ENCODE measurements around the gene LPP.

LPP gene

DNA sequence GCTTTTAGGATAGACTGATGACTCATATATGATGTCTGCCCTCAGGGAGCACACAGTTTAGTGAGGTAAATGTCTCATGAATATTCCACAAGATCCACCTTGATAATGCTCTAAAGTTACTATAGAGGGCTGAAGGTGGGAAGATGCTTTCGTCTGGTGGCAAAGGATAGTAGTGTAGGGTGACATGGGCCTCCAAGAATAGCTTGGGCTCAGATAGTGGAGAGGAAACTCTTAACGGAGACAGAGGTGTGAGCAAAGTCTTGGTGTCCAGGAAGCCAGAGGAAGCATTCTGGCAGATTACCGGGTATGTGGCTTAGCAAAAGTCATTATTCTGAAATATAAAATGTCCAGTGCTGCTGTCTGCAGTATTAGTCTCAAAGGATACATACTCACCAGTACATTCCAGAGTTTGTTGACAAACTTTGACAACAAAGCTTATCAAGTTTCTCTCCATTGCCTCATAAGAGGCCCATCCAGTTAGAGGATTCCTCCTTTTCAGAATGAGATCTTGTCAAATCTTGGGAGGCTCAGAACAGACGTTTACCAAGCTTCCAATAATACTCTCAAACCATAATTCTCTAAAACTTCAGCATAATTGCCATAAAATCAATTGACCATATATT is 316.7 kb downstream of the LPP start:
- Mint-ChIP-seq H3K4me1 (ENCODE audit: low read depth) (no peaks in the 10 kb centered on the region), H3K27ac (no peak overlapping the region), H3K27me3 (no peaks in the 10 kb centered on the region), H3K9me3 (ENCODE audit: low read depth) (no peaks in the 10 kb centered on the region), H3K36me3 (peaks cover 20% of the 10 kb centered on the region), H3K4me3 (no peak overlapping the region)

DNA sequence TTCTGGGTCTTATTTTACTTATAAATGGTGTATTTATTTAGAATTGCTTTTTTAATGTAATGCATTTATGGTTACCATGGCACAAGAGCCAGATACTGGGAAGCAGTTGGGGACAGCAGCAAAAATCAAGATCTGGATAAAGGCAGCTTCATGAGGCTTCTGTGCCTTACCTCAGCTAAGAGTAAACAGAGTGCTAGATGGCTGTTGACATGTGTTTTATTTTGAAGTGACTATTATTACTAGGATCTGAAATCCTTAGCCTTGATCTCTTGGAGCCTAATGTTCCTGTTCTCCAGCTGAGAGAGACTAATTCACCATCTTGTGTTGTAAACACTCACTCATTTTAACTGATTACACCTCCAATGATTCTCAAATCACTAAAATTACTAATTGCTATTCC is 317.8 kb downstream of the LPP start:
- no peak overlapping the region for H3K4me3 Mint-ChIP-seq
- no peaks in the 10 kb centered on the region for H3K27me3 Mint-ChIP-seq
- no peak overlapping the region for H3K27ac Mint-ChIP-seq
- peaks cover 20% of the 10 kb centered on the region for H3K36me3 Mint-ChIP-seq
- no peaks in the 10 kb centered on the region for H3K4me1 Mint-ChIP-seq (ENCODE audit: low read depth)
- H3K9me3 Mint-ChIP-seq (ENCODE audit: low read depth), result no peaks in the 10 kb centered on the region

DNA sequence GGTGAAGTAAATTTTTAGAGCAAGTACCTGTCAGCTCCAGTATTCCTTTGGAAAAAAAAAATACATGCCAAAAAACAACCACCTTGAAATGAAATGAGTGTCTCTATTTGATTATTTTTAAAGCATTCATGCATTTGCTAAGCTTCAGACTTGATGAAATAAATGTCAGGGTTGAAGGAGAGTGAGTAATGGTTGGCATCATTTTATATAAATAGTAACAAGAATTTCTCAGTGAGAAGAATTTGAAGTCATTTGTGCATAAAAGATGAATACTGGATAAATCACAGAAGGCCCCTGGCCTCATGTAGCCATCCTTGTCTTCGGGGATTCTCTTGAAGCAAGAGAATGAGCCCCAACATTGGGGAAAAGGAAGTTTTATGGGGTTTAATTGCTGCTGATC is 318.4 kb downstream of the LPP start:
- Mint-ChIP-seq H3K9me3 (ENCODE audit: low read depth) (no peaks in the 10 kb centered on the region), H3K27me3 (no peaks in the 10 kb centered on the region), H3K27ac (no peak overlapping the region), H3K4me3 (no peak overlapping the region), H3K4me1 (ENCODE audit: low read depth) (peaks cover 1% of the 10 kb centered on the region), H3K36me3 (peaks cover 19% of the 10 kb centered on the region)

DNA sequence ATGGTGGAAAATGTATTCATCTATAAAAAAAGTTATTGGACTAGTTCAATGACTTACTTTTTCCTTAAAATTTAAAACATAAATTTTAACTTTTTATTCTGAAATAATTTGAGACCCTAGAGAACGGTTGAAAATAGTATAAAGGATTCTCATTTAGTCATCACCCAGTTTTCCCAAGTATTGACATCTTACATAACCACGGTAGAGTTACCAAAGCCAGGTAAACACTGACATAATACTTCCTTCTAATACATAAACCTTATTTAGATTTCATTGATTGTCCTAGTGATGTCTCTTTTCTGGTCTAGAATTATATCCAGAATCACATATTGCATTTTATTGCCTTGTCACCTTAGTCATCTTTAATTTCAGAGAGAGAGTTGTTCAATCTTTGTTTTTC is 319.1 kb downstream of the LPP start:
- Mint-ChIP-seq H3K36me3 (peaks cover 16% of the 10 kb centered on the region), H3K9me3 (ENCODE audit: low read depth) (no peaks in the 10 kb centered on the region), H3K27me3 (no peaks in the 10 kb centered on the region), H3K4me1 (ENCODE audit: low read depth) (peaks cover 5% of the 10 kb centered on the region), H3K27ac (no peak overlapping the region), H3K4me3 (no peak overlapping the region)

DNA sequence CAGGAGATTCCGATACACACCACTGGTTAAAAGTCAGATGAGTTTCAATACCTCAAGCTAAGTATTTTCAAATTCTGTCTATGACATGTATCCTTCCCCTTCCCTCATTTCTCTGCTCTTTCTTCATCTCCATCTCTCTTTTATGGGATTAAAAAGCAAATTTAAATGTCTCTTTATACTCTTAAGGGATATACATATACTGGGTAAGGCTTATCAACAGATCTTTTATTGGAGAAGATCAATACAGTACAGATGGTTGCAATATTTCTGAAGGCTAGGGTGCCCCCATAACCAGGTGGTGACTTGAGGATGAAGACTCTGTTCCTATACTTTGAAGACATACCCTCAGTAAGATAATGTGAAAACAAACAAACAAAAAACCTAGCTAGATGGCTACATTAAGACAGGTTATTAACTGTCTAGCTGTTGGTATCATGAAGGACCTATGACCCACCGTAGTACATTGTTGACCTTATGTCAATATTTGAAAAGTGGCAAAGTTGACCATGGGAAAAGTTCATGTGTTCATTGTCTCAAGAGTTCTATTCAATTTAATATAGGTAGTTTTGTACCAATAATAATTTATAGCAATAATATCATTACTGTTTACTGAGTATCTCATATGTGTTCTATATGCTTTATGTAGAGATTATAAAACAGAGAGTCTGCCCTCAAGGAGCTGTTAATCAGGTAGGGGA is 319.8 kb downstream of the LPP start:
- no peak overlapping the region for H3K27ac Mint-ChIP-seq
- H3K27me3 Mint-ChIP-seq, result no peaks in the 10 kb centered on the region
- no peak overlapping the region for H3K4me3 Mint-ChIP-seq
- peaks cover 6% of the 10 kb centered on the region for H3K4me1 Mint-ChIP-seq (ENCODE audit: low read depth)
- no peaks in the 10 kb centered on the region for H3K9me3 Mint-ChIP-seq (ENCODE audit: low read depth)
- H3K36me3 Mint-ChIP-seq, result peaks cover 16% of the 10 kb centered on the region

DNA sequence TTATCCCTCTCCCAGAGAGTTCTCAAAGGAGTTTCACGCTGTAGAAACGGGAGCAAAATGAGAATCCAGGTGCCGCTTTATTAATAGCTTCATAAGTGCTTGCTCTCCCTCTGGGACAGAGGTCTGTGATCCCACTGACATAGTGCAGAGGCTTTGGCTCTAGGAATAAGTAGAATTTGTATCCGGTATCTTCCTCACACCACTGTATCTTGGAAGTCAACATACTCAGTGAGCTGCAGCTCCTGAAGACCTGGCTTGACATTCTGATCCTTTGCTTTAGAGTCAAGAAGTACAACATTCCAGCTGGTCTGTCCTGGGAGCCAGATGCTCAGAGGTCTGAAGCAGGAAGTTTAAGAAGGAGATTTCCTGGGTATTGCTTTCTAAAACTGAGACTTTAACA is 323.0 kb downstream of the LPP start:
- Mint-ChIP-seq H3K4me1 (ENCODE audit: low read depth) (peaks cover 6% of the 10 kb centered on the region), H3K27ac (no peak overlapping the region), H3K9me3 (ENCODE audit: low read depth) (peaks cover 4% of the 10 kb centered on the region), H3K27me3 (no peaks in the 10 kb centered on the region), H3K4me3 (no peak overlapping the region), H3K36me3 (peaks cover 10% of the 10 kb centered on the region)

DNA sequence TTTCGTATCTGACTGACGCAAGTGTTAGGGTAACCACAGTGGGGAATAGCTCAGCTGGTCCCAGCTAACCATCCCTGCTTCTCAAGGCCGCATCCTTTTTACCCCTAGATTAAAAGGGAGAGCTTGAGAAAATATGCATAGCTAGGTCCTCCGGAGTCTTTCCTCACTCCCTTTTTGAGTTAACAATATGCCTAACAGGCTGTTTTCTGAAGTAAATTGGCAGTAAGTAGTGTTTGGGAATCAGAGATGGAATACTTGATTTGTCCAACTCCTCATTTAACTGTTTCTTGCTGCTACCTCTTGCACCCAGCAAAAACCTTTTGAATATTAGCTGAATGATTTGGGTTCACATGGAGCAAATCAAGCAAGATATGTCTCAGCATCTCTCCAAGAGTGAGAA is 326.1 kb downstream of the LPP start:
- no peaks in the 10 kb centered on the region for H3K27me3 Mint-ChIP-seq
- no peak overlapping the region for H3K4me3 Mint-ChIP-seq
- H3K27ac Mint-ChIP-seq, result no peak overlapping the region
- H3K9me3 Mint-ChIP-seq (ENCODE audit: low read depth), result peaks cover 7% of the 10 kb centered on the region
- H3K36me3 Mint-ChIP-seq, result peaks cover 20% of the 10 kb centered on the region
- H3K4me1 Mint-ChIP-seq (ENCODE audit: low read depth), result peaks cover 7% of the 10 kb centered on the region

DNA sequence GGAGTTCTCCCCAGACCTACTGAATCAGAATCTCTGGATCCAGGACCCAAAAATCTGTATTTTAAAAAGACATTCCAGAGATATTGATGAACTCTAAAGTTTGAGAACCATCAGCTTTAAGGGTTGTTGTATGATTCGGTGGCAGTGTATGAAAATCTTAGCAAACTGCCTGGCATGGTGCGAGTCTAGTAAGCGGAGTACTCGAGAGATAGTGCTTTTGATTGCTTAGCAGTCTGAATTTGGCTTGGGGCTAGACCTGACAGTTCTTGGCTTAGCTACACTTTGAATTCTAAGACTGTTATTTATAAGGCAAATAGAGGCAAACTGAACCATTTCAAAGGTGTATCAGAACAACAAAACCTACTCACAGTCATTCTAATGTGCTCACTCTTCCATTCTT is 329.0 kb downstream of the LPP start:
- Mint-ChIP-seq H3K9me3 (ENCODE audit: low read depth) (peaks cover 7% of the 10 kb centered on the region), H3K4me1 (ENCODE audit: low read depth) (peaks cover 4% of the 10 kb centered on the region), H3K36me3 (peaks cover 25% of the 10 kb centered on the region), H3K4me3 (no peak overlapping the region), H3K27ac (no peak overlapping the region), H3K27me3 (no peaks in the 10 kb centered on the region)

DNA sequence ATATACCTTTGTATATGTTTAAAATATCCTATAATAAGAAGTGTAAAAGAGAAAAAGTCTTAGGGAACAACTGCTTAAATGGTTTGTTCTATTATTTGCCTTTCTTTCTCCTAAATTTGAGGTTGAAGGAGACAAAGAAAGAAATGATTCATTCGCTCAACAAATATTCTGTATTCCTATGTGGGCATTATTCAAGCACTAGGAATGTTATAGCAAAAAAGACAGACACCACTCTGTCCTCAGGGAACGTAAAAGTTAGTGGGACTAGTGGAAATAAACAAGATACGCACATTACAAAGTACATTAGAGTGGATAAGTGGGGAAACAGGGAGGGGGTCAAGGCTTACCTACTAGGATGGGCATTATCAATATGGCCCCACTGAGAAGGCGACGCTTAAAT is 332.2 kb downstream of the LPP start:
- peaks cover 32% of the 10 kb centered on the region for H3K36me3 Mint-ChIP-seq
- H3K9me3 Mint-ChIP-seq (ENCODE audit: low read depth), result peaks cover 11% of the 10 kb centered on the region
- H3K27ac Mint-ChIP-seq, result no peak overlapping the region
- peaks cover 5% of the 10 kb centered on the region for H3K4me1 Mint-ChIP-seq (ENCODE audit: low read depth)
- no peaks in the 10 kb centered on the region for H3K27me3 Mint-ChIP-seq
- no peak overlapping the region for H3K4me3 Mint-ChIP-seq

DNA sequence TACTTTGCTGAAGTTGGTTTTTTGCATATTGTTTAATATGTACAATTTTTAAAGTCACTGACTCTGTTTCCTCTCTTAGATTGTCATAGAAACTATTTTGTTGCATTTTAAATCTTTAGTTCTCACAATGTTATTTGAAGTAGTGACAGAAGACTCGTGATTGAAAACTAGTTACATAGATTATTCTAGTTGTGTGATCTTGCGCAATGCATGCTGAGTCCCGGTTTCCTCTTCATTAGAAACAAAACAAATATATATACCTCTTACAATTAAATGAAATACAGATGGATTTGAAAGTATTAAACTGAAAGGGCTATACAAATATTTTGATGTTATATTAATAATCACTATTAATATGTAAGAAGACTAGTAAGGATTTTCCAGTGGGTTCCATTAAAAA is 333.0 kb downstream of the LPP start:
- H3K36me3 Mint-ChIP-seq, result peaks cover 32% of the 10 kb centered on the region
- H3K27ac Mint-ChIP-seq, result no peak overlapping the region

DNA sequence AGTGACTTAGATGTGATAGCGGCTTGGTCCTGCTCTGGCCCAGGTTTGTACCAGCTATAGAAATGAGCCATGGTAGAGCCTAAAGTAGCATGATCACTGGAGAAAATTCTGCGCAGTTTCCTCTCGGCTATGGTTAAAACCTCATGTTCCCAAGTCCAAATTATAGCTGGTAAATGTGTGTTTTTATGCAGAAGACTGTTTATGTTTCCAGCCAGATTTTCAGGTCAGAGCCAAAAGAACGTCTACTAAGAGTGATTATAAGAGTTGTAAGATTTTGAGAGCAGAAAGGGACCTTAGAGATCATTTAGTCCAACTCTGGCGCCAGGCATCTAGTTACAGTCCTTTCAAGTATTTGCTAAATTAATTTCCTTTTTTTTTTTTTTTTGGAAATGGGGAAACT is 333.7 kb downstream of the LPP start:
- Mint-ChIP-seq H3K4me3 (no peak overlapping the region), H3K9me3 (ENCODE audit: low read depth) (peaks cover 4% of the 10 kb centered on the region), H3K36me3 (peaks cover 31% of the 10 kb centered on the region), H3K27ac (no peak overlapping the region), H3K27me3 (no peaks in the 10 kb centered on the region), H3K4me1 (ENCODE audit: low read depth) (peaks cover 4% of the 10 kb centered on the region)

More for the DNA sequence above, 333.0 kb downstream of the LPP start:
- H3K4me1 Mint-ChIP-seq (ENCODE audit: low read depth), result peaks cover 5% of the 10 kb centered on the region
- peaks cover 6% of the 10 kb centered on the region for H3K9me3 Mint-ChIP-seq (ENCODE audit: low read depth)
- H3K4me3 Mint-ChIP-seq, result no peak overlapping the region
- no peaks in the 10 kb centered on the region for H3K27me3 Mint-ChIP-seq

DNA sequence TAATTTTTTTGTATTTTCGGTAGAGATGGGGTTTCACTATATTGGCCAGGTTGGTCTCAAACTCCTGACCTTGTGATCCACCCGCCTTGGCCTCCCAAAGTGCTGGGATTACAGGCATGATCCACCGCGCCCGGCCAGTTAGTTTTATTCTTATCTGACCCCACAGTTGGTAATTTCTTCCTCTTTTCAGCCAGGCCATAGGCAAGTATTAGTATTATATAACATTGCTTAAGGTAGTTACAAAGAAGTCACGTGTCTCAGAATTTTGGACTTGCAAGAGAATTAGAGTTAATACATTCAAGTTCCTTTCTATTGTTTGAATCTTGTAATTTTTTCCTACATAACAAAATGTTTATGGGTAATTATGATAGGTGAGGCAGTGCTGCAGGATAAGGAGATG is 334.8 kb downstream of the LPP start:
- H3K4me1 Mint-ChIP-seq (ENCODE audit: low read depth), result peaks cover 4% of the 10 kb centered on the region

DNA sequence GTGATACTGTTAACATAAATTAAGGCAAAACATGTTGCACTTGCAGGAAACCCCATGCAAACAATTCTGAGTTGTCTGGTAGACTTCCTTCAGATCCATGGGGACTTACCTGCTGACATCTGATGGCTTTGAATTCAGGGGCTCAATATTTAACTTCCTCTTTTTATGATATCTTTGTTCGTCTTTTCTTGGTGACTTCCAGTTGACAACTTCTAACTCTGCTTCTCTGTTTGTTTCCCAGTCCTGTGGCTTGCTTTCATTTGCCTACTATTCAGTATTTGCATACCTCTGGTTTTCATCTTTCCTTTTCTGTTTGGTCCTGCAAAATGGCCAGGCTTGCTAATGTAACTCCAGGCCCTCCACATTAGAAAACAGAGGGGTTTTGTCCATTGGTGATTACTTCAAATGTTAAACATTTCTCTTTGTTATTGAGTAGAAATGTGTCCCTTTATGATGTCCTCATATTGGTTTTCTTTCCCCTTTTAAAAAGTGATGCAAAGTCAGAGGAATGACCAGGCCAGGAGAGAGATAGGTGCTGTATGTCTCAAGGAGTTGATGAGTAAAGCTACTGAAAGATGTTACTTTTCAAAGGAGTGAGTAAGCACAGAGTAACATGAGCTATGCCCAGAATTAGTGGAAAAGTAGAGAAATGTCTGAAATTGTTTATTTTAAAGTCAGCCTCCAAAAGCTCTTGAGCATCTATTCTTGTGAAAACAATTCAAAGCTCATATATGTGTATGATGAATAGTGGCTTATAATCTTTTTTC is 335.9 kb downstream of the LPP start:
- Mint-ChIP-seq H3K36me3 (peaks cover 29% of the 10 kb centered on the region), H3K9me3 (ENCODE audit: low read depth) (peaks cover 4% of the 10 kb centered on the region), H3K4me3 (no peak overlapping the region), H3K27ac (no peak overlapping the region), H3K4me1 (ENCODE audit: low read depth) (peaks cover 4% of the 10 kb centered on the region), H3K27me3 (no peaks in the 10 kb centered on the region)

More for the DNA sequence above, 334.8 kb downstream of the LPP start:
- peaks cover 4% of the 10 kb centered on the region for H3K9me3 Mint-ChIP-seq (ENCODE audit: low read depth)
- peaks cover 32% of the 10 kb centered on the region for H3K36me3 Mint-ChIP-seq
- no peak overlapping the region for H3K4me3 Mint-ChIP-seq
- no peak overlapping the region for H3K27ac Mint-ChIP-seq
- no peaks in the 10 kb centered on the region for H3K27me3 Mint-ChIP-seq

DNA sequence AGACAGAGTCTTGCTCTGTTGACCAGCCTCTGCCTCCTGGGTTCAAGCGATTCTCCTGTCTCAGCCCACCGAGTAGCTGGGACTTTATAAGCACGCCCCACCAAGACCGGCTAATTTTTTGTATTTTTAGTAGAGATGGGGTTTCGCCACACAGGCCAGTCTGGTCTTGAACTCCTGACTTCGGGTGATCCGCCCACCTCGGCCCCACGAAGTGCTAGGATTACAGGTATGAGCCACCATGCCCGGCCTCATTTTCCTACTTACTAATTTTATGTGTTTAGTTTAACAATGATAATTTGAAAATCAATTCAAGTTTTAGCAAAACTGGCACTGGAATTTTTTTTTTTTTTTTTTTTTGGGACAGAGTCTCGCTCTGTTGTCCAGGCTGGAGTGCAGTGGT is 336.5 kb downstream of the LPP start:
- Mint-ChIP-seq H3K27me3 (no peaks in the 10 kb centered on the region), H3K4me3 (no peak overlapping the region), H3K4me1 (ENCODE audit: low read depth) (peaks cover 4% of the 10 kb centered on the region), H3K9me3 (ENCODE audit: low read depth) (peaks cover 4% of the 10 kb centered on the region), H3K36me3 (peaks cover 25% of the 10 kb centered on the region), H3K27ac (no peak overlapping the region)

DNA sequence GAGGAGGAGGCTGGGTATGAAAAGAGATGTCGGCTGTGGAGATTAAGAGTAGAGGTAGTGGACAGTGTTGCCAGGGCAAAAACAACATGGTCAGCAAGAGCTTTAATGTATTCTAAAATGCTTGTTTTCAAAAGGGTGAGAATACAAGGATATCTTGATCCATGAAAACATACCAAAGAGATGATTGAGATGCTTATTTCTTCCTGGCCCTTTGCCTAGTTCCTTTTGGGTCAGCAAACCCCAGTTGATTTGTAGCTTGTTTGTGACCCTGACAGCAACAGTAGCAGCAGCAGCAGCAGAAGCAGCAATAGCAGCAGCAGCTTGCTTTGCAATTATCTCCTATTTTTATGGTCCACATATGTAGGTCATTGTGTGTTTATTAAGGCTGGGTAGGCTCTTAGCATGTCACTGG is 337.3 kb downstream of the LPP start:
- Mint-ChIP-seq H3K27ac (no peak overlapping the region), H3K4me1 (ENCODE audit: low read depth) (peaks cover 4% of the 10 kb centered on the region), H3K9me3 (ENCODE audit: low read depth) (peaks cover 4% of the 10 kb centered on the region), H3K4me3 (no peak overlapping the region), H3K36me3 (peaks cover 23% of the 10 kb centered on the region), H3K27me3 (no peaks in the 10 kb centered on the region)
